ENCODE data around the gene SYN1. TPM values are rescaled to one million over a fixed set of nuclear protein-coding genes. Genes with fewer than 3 reads are reported as not detected.
A peak's percentile ranks its signal among the peaks of the same experiment; 100 is the strongest.

Gene SYN1
- polyA plus RNA-seq, 2 of the 4 experiments (the other 2 are of a cell fraction): 0.05 TPM; not detected in 1

DNA sequence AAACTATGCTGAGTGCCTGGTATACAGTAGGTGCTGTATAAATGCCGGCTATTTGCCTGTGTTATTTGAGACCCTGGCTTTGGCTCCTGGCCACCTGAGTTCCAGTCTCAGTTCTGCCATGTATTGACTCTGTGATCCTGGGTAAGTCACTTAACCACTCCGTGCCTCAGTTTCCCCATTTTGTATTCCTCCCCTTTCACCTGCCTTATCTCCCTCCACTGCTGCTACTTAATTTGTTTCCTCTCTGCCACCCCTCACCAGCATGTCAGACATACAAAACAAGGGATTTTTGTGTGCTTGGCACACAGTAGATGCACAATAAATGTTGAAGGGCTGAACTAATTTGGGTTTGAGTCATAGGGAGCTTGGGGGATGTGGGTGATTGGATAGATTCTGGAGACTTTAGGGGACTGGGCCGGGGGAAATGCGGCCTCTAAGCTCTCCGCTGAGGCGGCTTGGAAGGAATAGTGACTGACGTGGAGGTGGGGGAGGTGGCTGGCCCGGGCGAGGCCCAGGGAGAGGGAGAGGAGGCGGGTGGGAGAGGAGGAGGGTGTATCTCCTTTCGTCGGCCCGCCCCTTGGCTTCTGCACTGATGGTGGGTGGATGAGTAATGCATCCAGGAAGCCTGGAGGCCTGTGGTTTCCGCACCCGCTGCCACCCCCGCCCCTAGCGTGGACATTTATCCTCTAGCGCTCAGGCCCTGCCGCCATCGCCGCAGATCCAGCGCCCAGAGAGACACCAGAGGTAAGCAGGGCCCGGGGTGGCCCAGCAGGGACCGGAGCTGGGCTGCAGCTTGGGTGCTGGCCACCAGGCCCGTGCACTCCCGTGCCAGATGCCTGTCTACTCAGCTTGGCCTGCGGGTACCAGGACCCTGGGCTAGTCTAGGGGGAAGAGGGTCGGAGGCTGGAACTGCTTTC, 37.7 kb downstream of the SYN1 start, which contains the start of gene TIMP1 (continued):
- no peak for TF ChIP-seq ZSCAN20 (CRISPR knock-in tag; IDR thresholded peaks at IDR 0.05)

DNA sequence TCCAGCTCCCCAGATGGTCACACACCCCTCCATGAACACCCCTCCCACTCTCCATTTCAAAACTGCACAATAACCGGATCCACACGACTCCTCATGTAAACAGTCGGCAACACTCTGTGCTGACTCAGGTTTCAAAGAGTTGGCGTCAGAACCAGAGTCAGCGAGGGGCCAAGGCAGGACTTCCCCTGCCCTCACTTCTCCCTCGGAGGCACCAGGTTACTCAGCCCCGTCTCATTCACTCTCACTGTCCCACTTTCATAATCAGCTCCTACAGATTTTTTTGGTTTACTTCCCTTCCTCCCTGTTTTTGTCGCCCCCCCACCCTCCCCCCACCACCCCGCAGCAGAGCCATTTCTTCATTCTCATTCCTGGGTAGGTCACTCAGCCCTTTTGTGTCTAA, 40.1 kb downstream of the SYN1 start:
- no peak overlapping the region for H3K4me3 ChIP-seq
- FAIRE-seq (peak; percentile 98), DNase-seq (ENCODE audit: low read depth in 1 of 2, low spot score in 1 of 2) (peak; percentile 10 to 42), ATAC-seq (no peak)
- ChIA-PET POLR2A (no interaction called here), CTCF (interaction anchor here (0.5 to 1.0 kb wide), 2 partner anchors 8 to 64 kb away, joined by 3 read pairs; no protein-coding TSS in a partner anchor)
- WGBS (ENCODE audit: missing lambda C conversion rate): 14% methylated on average over 8 of the region's 9 CpGs
- H3K4me2 ChIP-seq: peak overlapping the region; percentile 51; the same call in 2 of the 3 replicates
- H3K4me1 ChIP-seq: peaks cover 22% of the 10 kb centered on the region; the same call in 2 of the 3 replicates
- TF ChIP-seq MAFK (IDR thresholded peaks at IDR 0.05; ENCODE audit: partially characterized antibody) (peak; percentile 46), TP53 (CRISPR knock-in tag; IDR thresholded peaks at IDR 0.05) (no peak)
- peak overlapping the region in 1 of 2 experiments; percentile 60; a peak in 3 of 6 replicates for H3K27ac ChIP-seq
- no peaks in the 10 kb centered on the region for H3K9me3 ChIP-seq

DNA sequence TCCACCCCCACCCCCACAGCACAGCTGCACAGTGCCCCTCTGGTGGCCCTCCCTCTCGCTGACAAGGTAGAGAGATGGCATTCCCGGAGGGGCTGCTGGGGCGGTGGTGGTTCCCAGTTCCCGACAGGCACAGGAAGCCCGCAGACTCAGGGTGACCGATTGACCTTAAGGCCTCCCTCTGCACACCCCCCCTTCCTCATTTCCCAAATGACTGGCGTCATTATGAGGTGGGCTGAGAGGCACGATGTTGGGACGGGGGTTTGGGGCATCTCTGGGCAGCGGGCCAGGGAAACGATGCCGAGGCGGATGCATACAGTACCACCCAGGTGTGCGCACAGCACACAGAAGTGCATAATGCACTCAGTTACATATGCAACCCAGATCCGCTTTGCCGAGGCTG, 41.0 kb downstream of the SYN1 start:
- no peaks in the 10 kb centered on the region for H3K9me3 ChIP-seq
- H3K4me1 ChIP-seq: peaks cover 22% of the 10 kb centered on the region; the same call in 2 of the 3 replicates
- ChIA-PET CTCF (interaction anchor here (1.0 kb wide), 1 partner anchor 65 kb away, joined by 3 read pairs; no protein-coding TSS in a partner anchor), POLR2A (no interaction called here)
- TF ChIP-seq NR3C1 (IDR thresholded peaks at IDR 0.05) (no peak), RFX5 (IDR thresholded peaks at IDR 0.05) (no peak)
- ATAC-seq (no peak), DNase-seq (ENCODE audit: low read depth in 1 of 2, low spot score in 1 of 2) (no peak), FAIRE-seq (no peak)
- peak overlapping the region in 1 of 2 experiments; percentile 60; a peak in 2 of 6 replicates for H3K27ac ChIP-seq
- no peak overlapping the region for H3K4me2 ChIP-seq
- 90% methylated on average over 9 of the region's 16 CpGs for WGBS (ENCODE audit: missing lambda C conversion rate)
- H3K4me3 ChIP-seq: no peak overlapping the region

DNA sequence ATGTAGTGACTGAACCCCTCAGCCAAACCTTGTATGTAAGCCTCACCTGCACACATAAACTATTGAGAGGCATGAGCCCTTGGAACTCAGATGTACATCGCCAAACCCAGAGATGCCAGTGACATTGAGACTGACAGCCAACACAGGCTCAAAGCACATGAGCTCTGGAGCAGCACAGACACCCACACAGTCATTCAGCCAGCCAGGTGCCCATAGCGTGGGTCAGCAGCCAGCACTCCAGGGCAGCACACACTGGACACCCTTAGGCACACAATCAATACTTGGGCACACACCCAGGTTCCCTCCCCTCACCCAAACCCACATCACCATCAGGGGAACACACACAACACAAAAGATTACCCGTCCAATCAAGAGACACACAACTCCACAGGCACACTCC, 41.8 kb downstream of the SYN1 start:
- H3K4me2 ChIP-seq: no peak overlapping the region
- POLR2A ChIA-PET: no interaction called here
- FAIRE-seq (peak; percentile 46), DNase-seq (ENCODE audit: low read depth in 1 of 2, low spot score in 1 of 2) (no peak), ATAC-seq (no peak)
- 0 out of 6 replicates have a peak overlapping the region, but pooled peaks of 1 of the 2 experiments have one; percentile 8 for H3K27ac ChIP-seq
- H3K4me3 ChIP-seq: no peak overlapping the region
- H3K4me1 ChIP-seq: peaks cover 28% of the 10 kb centered on the region; the same call in 2 of the 3 replicates
- H3K9me3 ChIP-seq: no peaks in the 10 kb centered on the region
- CTCF ChIA-PET: interaction anchor here (0.9 kb wide), 1 partner anchor 61 kb away, joined by 3 read pairs; no protein-coding TSS in a partner anchor
- WGBS (ENCODE audit: missing lambda C conversion rate): 94% methylated on average over 2 of the region's 3 CpGs
- TF ChIP-seq JUN (IDR thresholded peaks at IDR 0.05) (no peak), SREBF2 (IDR thresholded peaks at IDR 0.05) (no peak), SMC3 (IDR thresholded peaks at IDR 0.05) (no peak), CBX8 (IDR thresholded peaks at IDR 0.05) (no peak), CHD2 (IDR thresholded peaks at IDR 0.05; ENCODE audit: low read length, partially characterized antibody) (no peak), FOXS1 (CRISPR knock-in tag; IDR thresholded peaks at IDR 0.05) (no peak), NFE2L2 (conservative IDR thresholded peaks at IDR 0.05; ENCODE audit: low read length) (no peak)
- TF ChIP-seq, protein P1, sequence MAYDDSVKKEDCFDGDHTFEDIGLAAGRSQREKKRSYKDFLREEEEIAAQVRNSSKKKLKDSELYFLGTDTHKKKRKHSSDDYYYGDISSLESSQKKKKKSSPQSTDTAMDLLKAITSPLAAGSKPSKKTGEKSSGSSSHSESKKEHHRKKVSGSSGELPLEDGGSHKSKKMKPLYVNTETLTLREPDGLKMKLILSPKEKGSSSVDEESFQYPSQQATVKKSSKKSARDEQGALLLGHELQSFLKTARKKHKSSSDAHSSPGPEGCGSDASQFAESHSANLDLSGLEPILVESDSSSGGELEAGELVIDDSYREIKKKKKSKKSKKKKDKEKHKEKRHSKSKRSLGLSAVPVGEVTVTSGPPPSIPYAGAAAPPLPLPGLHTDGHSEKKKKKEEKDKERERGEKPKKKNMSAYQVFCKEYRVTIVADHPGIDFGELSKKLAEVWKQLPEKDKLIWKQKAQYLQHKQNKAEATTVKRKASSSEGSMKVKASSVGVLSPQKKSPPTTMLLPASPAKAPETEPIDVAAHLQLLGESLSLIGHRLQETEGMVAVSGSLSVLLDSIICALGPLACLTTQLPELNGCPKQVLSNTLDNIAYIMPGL (CRISPR knock-in tag; IDR thresholded peaks at IDR 0.05; ENCODE audit: borderline replicate concordance): no peak
- TF ChIP-seq, protein P2, sequence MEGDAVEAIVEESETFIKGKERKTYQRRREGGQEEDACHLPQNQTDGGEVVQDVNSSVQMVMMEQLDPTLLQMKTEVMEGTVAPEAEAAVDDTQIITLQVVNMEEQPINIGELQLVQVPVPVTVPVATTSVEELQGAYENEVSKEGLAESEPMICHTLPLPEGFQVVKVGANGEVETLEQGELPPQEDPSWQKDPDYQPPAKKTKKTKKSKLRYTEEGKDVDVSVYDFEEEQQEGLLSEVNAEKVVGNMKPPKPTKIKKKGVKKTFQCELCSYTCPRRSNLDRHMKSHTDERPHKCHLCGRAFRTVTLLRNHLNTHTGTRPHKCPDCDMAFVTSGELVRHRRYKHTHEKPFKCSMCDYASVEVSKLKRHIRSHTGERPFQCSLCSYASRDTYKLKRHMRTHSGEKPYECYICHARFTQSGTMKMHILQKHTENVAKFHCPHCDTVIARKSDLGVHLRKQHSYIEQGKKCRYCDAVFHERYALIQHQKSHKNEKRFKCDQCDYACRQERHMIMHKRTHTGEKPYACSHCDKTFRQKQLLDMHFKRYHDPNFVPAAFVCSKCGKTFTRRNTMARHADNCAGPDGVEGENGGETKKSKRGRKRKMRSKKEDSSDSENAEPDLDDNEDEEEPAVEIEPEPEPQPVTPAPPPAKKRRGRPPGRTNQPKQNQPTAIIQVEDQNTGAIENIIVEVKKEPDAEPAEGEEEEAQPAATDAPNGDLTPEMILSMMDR (IDR thresholded peaks at IDR 0.05): no peak
- TF ChIP-seq, protein P3, sequence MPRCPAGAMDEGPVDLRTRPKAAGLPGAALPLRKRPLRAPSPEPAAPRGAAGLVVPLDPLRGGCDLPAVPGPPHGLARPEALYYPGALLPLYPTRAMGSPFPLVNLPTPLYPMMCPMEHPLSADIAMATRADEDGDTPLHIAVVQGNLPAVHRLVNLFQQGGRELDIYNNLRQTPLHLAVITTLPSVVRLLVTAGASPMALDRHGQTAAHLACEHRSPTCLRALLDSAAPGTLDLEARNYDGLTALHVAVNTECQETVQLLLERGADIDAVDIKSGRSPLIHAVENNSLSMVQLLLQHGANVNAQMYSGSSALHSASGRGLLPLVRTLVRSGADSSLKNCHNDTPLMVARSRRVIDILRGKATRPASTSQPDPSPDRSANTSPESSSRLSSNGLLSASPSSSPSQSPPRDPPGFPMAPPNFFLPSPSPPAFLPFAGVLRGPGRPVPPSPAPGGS (IDR thresholded peaks at IDR 0.05): no peak
- TF ChIP-seq, protein P4, sequence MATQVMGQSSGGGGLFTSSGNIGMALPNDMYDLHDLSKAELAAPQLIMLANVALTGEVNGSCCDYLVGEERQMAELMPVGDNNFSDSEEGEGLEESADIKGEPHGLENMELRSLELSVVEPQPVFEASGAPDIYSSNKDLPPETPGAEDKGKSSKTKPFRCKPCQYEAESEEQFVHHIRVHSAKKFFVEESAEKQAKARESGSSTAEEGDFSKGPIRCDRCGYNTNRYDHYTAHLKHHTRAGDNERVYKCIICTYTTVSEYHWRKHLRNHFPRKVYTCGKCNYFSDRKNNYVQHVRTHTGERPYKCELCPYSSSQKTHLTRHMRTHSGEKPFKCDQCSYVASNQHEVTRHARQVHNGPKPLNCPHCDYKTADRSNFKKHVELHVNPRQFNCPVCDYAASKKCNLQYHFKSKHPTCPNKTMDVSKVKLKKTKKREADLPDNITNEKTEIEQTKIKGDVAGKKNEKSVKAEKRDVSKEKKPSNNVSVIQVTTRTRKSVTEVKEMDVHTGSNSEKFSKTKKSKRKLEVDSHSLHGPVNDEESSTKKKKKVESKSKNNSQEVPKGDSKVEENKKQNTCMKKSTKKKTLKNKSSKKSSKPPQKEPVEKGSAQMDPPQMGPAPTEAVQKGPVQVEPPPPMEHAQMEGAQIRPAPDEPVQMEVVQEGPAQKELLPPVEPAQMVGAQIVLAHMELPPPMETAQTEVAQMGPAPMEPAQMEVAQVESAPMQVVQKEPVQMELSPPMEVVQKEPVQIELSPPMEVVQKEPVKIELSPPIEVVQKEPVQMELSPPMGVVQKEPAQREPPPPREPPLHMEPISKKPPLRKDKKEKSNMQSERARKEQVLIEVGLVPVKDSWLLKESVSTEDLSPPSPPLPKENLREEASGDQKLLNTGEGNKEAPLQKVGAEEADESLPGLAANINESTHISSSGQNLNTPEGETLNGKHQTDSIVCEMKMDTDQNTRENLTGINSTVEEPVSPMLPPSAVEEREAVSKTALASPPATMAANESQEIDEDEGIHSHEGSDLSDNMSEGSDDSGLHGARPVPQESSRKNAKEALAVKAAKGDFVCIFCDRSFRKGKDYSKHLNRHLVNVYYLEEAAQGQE (IDR thresholded peaks at IDR 0.05): no peak
- TF ChIP-seq, protein P5, sequence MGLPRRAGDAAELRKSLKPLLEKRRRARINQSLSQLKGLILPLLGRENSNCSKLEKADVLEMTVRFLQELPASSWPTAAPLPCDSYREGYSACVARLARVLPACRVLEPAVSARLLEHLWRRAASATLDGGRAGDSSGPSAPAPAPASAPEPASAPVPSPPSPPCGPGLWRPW (IDR thresholded peaks at IDR 0.05): no peak
- TF ChIP-seq, protein P6, sequence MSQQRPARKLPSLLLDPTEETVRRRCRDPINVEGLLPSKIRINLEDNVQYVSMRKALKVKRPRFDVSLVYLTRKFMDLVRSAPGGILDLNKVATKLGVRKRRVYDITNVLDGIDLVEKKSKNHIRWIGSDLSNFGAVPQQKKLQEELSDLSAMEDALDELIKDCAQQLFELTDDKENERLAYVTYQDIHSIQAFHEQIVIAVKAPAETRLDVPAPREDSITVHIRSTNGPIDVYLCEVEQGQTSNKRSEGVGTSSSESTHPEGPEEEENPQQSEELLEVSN (IDR thresholded peaks at IDR 0.05; ENCODE audit: borderline replicate concordance, low read depth): no peak
- TF ChIP-seq, protein P7, sequence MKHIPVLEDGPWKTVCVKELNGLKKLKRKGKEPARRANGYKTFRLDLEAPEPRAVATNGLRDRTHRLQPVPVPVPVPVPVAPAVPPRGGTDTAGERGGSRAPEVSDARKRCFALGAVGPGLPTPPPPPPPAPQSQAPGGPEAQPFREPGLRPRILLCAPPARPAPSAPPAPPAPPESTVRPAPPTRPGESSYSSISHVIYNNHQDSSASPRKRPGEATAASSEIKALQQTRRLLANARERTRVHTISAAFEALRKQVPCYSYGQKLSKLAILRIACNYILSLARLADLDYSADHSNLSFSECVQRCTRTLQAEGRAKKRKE (CRISPR knock-in tag; IDR thresholded peaks at IDR 0.05; ENCODE audit: low read depth): no peak

All from A549 (cell line).